Measurements from ENCODE around the gene PHYHD1.

PHYHD1 gene

GRCh38 chr9:128887914-128888350 lies 32.9 kb upstream of the PHYHD1 start:
- H3K27ac ChIP-seq (ENCODE audit: low read length), result peak overlapping the region; percentile 30
- H3K9me3 ChIP-seq (ENCODE audit: control insufficient read depth, insufficient read depth, low read length), result no peaks in the 10 kb centered on the region
- no peaks in the 10 kb centered on the region for H3K27me3 ChIP-seq (ENCODE audit: control insufficient read depth, insufficient read depth, low read length)
- no peak for DNase-seq (ENCODE audit: low read depth, low spot score)
- H3K4me3 ChIP-seq (ENCODE audit: low read length), result no peak overlapping the region
- peaks cover 16% of the 10 kb centered on the region for H3K36me3 ChIP-seq (ENCODE audit: control insufficient read depth, insufficient read depth, low read length)
- H3K4me1 ChIP-seq (ENCODE audit: control insufficient read depth, insufficient read depth, low read length), result 0 out of 2 replicates have a peak, but pooled peaks cover 7% of the 10 kb centered on the region
- no CpG with 5 or more reads among the region's 9 CpGs for WGBS (ENCODE audit: insufficient coverage, insufficient read length)

GRCh38 chr9:128891321-128892220 lies 29.2 kb upstream of the PHYHD1 start:
- no peak for DNase-seq (ENCODE audit: low read depth, low spot score)
- Histone ChIP-seq H3K36me3 (ENCODE audit: control insufficient read depth, insufficient read depth, low read length) (peaks cover 14% of the 10 kb centered on the region), H3K9me3 (ENCODE audit: control insufficient read depth, insufficient read depth, low read length) (no peaks in the 10 kb centered on the region), H3K4me3 (ENCODE audit: low read length) (no peak overlapping the region), H3K4me1 (ENCODE audit: control insufficient read depth, insufficient read depth, low read length) (peaks cover 7% of the 10 kb centered on the region; the same call in 1 of the 2 replicates), H3K27ac (ENCODE audit: low read length) (no peak overlapping the region), H3K27me3 (ENCODE audit: control insufficient read depth, insufficient read depth, low read length) (no peaks in the 10 kb centered on the region)
- no CpG with 5 or more reads among the region's 15 CpGs for WGBS (ENCODE audit: insufficient coverage, insufficient read length)

GRCh38 chr9:128892221-128892921 lies 28.4 kb upstream of the PHYHD1 start:
- no peak overlapping the region for H3K4me3 ChIP-seq (ENCODE audit: low read length)
- no peak for DNase-seq (ENCODE audit: low read depth, low spot score)
- peaks cover 7% of the 10 kb centered on the region; the same call in 1 of the 2 replicates for H3K4me1 ChIP-seq (ENCODE audit: control insufficient read depth, insufficient read depth, low read length)
- H3K9me3 ChIP-seq (ENCODE audit: control insufficient read depth, insufficient read depth, low read length), result no peaks in the 10 kb centered on the region
- peaks cover 13% of the 10 kb centered on the region for H3K36me3 ChIP-seq (ENCODE audit: control insufficient read depth, insufficient read depth, low read length)
- no peaks in the 10 kb centered on the region for H3K27me3 ChIP-seq (ENCODE audit: control insufficient read depth, insufficient read depth, low read length)
- WGBS (ENCODE audit: insufficient coverage, insufficient read length), result no CpG with 5 or more reads among the region's 17 CpGs
- H3K27ac ChIP-seq (ENCODE audit: low read length), result no peak overlapping the region

GRCh38 chr9:128893354-128893753 lies 27.4 kb upstream of the PHYHD1 start:
- Histone ChIP-seq H3K36me3 (ENCODE audit: control insufficient read depth, insufficient read depth, low read length) (peaks cover 13% of the 10 kb centered on the region), H3K27me3 (ENCODE audit: control insufficient read depth, insufficient read depth, low read length) (no peaks in the 10 kb centered on the region), H3K27ac (ENCODE audit: low read length) (no peak overlapping the region), H3K4me3 (ENCODE audit: low read length) (no peak overlapping the region), H3K4me1 (ENCODE audit: control insufficient read depth, insufficient read depth, low read length) (peaks cover 6% of the 10 kb centered on the region; the same call in 1 of the 2 replicates), H3K9me3 (ENCODE audit: control insufficient read depth, insufficient read depth, low read length) (no peaks in the 10 kb centered on the region)
- WGBS (ENCODE audit: insufficient coverage, insufficient read length), result no CpG with 5 or more reads among the region's 8 CpGs
- DNase-seq (ENCODE audit: low read depth, low spot score), result no peak

- H3K27me3 ChIP-seq (ENCODE audit: control insufficient read depth, insufficient read depth, low read length), result no peaks in the 10 kb centered on the region
- no peak overlapping the region for H3K4me3 ChIP-seq (ENCODE audit: low read length)
- H3K9me3 ChIP-seq (ENCODE audit: control insufficient read depth, insufficient read depth, low read length), result no peaks in the 10 kb centered on the region
- WGBS (ENCODE audit: insufficient coverage, insufficient read length), result no CpG with 5 or more reads among the region's 2 CpGs
- no peak overlapping the region for H3K27ac ChIP-seq (ENCODE audit: low read length)
- peaks cover 13% of the 10 kb centered on the region for H3K36me3 ChIP-seq (ENCODE audit: control insufficient read depth, insufficient read depth, low read length)
- peaks cover 4% of the 10 kb centered on the region; the same call in 1 of the 2 replicates for H3K4me1 ChIP-seq (ENCODE audit: control insufficient read depth, insufficient read depth, low read length)
- no peak for DNase-seq (ENCODE audit: low read depth, low spot score)
These were observed 26.0 kb upstream of the PHYHD1 start for GRCh38 chr9:128894764-128895163.

- Histone ChIP-seq H3K9me3 (ENCODE audit: control insufficient read depth, insufficient read depth, low read length) (no peaks in the 10 kb centered on the region), H3K4me3 (ENCODE audit: low read length) (no peak overlapping the region), H3K36me3 (ENCODE audit: control insufficient read depth, insufficient read depth, low read length) (peaks cover 13% of the 10 kb centered on the region), H3K27ac (ENCODE audit: low read length) (no peak overlapping the region), H3K27me3 (ENCODE audit: control insufficient read depth, insufficient read depth, low read length) (no peaks in the 10 kb centered on the region), H3K4me1 (ENCODE audit: control insufficient read depth, insufficient read depth, low read length) (peaks cover 4% of the 10 kb centered on the region; the same call in 1 of the 2 replicates)
- DNase-seq (ENCODE audit: low read depth, low spot score), result no peak
- WGBS (ENCODE audit: insufficient coverage, insufficient read length), result no CpG with 5 or more reads among the region's 4 CpGs
These were observed 25.2 kb upstream of the PHYHD1 start for GRCh38 chr9:128895556-128895955.

GRCh38 chr9:128898382-128898781 lies 22.4 kb upstream of the PHYHD1 start:
- whole genome bisulfite sequencing (ENCODE audit: insufficient coverage, insufficient read length), result no CpG with 5 or more reads among the region's 5 CpGs
- H3K9me3 ChIP-seq (ENCODE audit: control insufficient read depth, insufficient read depth, low read length), result no peaks in the 10 kb centered on the region
- H3K36me3 ChIP-seq (ENCODE audit: control insufficient read depth, insufficient read depth, low read length), result peaks cover 1% of the 10 kb centered on the region; the same call in 1 of the 2 replicates
- no peaks in the 10 kb centered on the region for H3K27me3 ChIP-seq (ENCODE audit: control insufficient read depth, insufficient read depth, low read length)
- H3K4me3 ChIP-seq (ENCODE audit: low read length), result no peak overlapping the region
- H3K27ac ChIP-seq (ENCODE audit: low read length), result no peak overlapping the region
- DNase-seq (ENCODE audit: low read depth, low spot score), result no peak
- H3K4me1 ChIP-seq (ENCODE audit: control insufficient read depth, insufficient read depth, low read length), result peaks cover 1% of the 10 kb centered on the region; the same call in 1 of the 2 replicates

- no CpG with 5 or more reads among the region's 18 CpGs for WGBS (ENCODE audit: insufficient coverage, insufficient read length)
- H3K36me3 ChIP-seq (ENCODE audit: control insufficient read depth, insufficient read depth, low read length), result no peaks in the 10 kb centered on the region
- H3K27me3 ChIP-seq (ENCODE audit: control insufficient read depth, insufficient read depth, low read length), result no peaks in the 10 kb centered on the region
- no peak for DNase-seq (ENCODE audit: low read depth, low spot score)
- peaks cover 1% of the 10 kb centered on the region; the same call in 1 of the 2 replicates for H3K4me1 ChIP-seq (ENCODE audit: control insufficient read depth, insufficient read depth, low read length)
- H3K27ac ChIP-seq (ENCODE audit: low read length), result no peak overlapping the region
- H3K9me3 ChIP-seq (ENCODE audit: control insufficient read depth, insufficient read depth, low read length), result no peaks in the 10 kb centered on the region
- no peak overlapping the region for H3K4me3 ChIP-seq (ENCODE audit: low read length)
These were observed 21.8 kb upstream of the PHYHD1 start for GRCh38 chr9:128898845-128899565.

GRCh38 chr9:128899566-128900322 lies 21.0 kb upstream of the PHYHD1 start:
- H3K36me3 ChIP-seq (ENCODE audit: control insufficient read depth, insufficient read depth, low read length), result no peaks in the 10 kb centered on the region
- H3K27ac ChIP-seq (ENCODE audit: low read length), result no peak overlapping the region
- H3K4me3 ChIP-seq (ENCODE audit: low read length), result no peak overlapping the region
- WGBS (ENCODE audit: insufficient coverage, insufficient read length), result no CpG with 5 or more reads among the region's 8 CpGs
- peaks cover 1% of the 10 kb centered on the region; the same call in 1 of the 2 replicates for H3K4me1 ChIP-seq (ENCODE audit: control insufficient read depth, insufficient read depth, low read length)
- no peaks in the 10 kb centered on the region for H3K27me3 ChIP-seq (ENCODE audit: control insufficient read depth, insufficient read depth, low read length)
- no peak for DNase-seq (ENCODE audit: low read depth, low spot score)
- no peaks in the 10 kb centered on the region for H3K9me3 ChIP-seq (ENCODE audit: control insufficient read depth, insufficient read depth, low read length)

All from iPS DF 6.9 (cell line).